Ovary (tissue), 9 donors: ENCODE measurements around the gene TTLL5. TPM values are rescaled to one million over a fixed set of nuclear protein-coding genes. Genes with fewer than 3 reads are reported as not detected.

Experiments used
- DNase-seq, 5 donors: peaks; one replicate each; pipeline ENCODE4 v3.0.0-alpha.2; 2019 to 2020
- H3K27ac ChIP-seq, 2 donors: fragments of 200-600 bp; one replicate each; pipeline versions ENCODE4 v1.5.1 to v1.8.0; 2019 to 2022
- H3K27me3 ChIP-seq: fragments of 200-600 bp; one replicate; pipeline ENCODE4 v1.8.0; 2022
- H3K36me3 ChIP-seq: fragments of 200-600 bp; sonication (generic); one replicate; pipeline ENCODE4 v1.5.1; 2019
- H3K4me1 ChIP-seq: one replicate; pipeline ENCODE4 v1.8.1; 2013; ENCODE audit warnings: mild to moderate bottlenecking, moderate library complexity; ENCODE audit not compliant: insufficient read depth
- H3K4me3 ChIP-seq: fragments of 200-600 bp; sonication (generic); one replicate; pipeline ENCODE4 v1.5.1; 2017
- H3K9me3 ChIP-seq, 2 donors: fragments of 200-600 bp in 1 of 2; sonication (generic) in 1 of 2; one replicate each; pipeline versions ENCODE4 v1.5.1 to v1.8.1; 2013 to 2019; ENCODE audit warnings: mild to moderate bottlenecking in 1 of 2, moderate library complexity in 1 of 2
- EP300 ChIP-seq: sonication (generic); formaldehyde crosslinking; IDR thresholded peaks from one replicate; pipeline ENCODE4 v1.6.1; 2017; ENCODE audit warnings: antibody characterized with exemption
- POLR2A ChIP-seq: fragments of 450-650 bp; IDR thresholded peaks from one replicate; pipeline ENCODE4 v1.6.1; 2017; ENCODE audit warnings: antibody characterized with exemption, mild to moderate bottlenecking, moderate library complexity
- WGBS, 3 donors: extraction: QIAGEN DNeasy Blood & Tissue Kit in 1 of 3; methylation state at CpG; one replicate each; pipeline versions ENCODE4 v1.1.5 to v1.1.7; 2013 to 2017; 5-methylcytosine and 5-hydroxymethylcytosine counted together
- intact Hi-C, 4 donors: fragments of 100-400 bp; cut with DNase I; formaldehyde crosslinking; loops; one replicate each; pipeline versions ENCODE4 v1.11.0 to v1.15.1; 2022 to 2023
- polyA plus RNA-seq, 2 donors: library from polyadenylated mRNA; stranded (reverse); fragments of 200-250 nt in 1 of 2; fragments of 350-450 nt in 1 of 2; fragmentation: Illumina TruSeq in 1 of 2; extraction: RNeasy Lipid Tissue Mini Kit (QIAGEN cat#74804) in 1 of 2; gene quantifications; one replicate each; pipeline ENCODE4 v1.2.3, GENCODE V29; 2013 to 2014
- total RNA-seq, 7 donors: library from RNA; depleted of rRNA in 2 of 7; stranded (reverse); fragments of >200 nt in 2 of 7; fragmentation: NEBNext Ultra II Directional in 3 of 7; extraction: Animal tissue kit (Norgen Biotek cat#: 25700) in 3 of 7; gene quantifications; one replicate each; pipeline versions ENCODE4 v1.1.0 to v1.2.4, GENCODE V29; 2016 to 2023
- TF ChIP-seq, protein P1 (sequence below), 3 donors: fragments of 450-650 bp in 2 of 3; fragments of 200-600 bp in 1 of 3; IDR thresholded peaks; one replicate each; pipeline versions ENCODE4 v1.5.1 to v1.8.0; 2016 to 2022; ENCODE audit warnings: antibody characterized with exemption in 3 of 3, mild to moderate bottlenecking in 1 of 3
- donor health status: DM: no; HTN: no; CAD: no; lungs with moderate emphysema.
- donor health status: DM: no; HTN: no; CAD: no.
- donor health status: Bipolar disorder and iron deficiency.
- donor health status: DM: yes; HTN: yes; CAD: no.
- donor health status: DM: no; HTN: no; CAD: no.
- donor health status: DM: yes; HTN: yes; CAD: no.

The TTLL5 gene
- total and polyA plus RNA-seq, 9 donors = 11.0 to 34.9 (median 27.3) TPM

DNA sequence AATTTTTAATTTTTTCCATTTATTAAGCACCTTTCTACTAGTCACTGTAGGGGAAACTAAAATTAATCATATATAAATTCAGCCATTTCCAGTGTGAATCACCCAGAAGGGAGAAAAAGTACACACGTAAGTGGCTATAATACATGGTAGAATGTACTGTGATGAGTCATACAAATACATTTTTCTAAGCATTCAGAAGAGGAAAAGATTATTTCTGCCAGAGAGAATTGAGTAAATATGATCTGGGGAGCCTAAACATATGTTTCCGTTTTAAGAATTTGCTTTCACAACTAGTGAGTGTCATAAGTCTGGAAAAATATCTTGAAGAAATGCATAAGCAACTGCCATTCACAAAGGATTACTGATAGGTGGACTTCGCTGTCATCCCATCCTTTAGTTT lies 218.0 kb downstream of the TTLL5 start:
- H3K4me1 ChIP-seq = no peaks in the 10 kb centered on the region
- no peaks in the 10 kb centered on the region for H3K27me3 ChIP-seq
- TF ChIP-seq, protein P1, sequence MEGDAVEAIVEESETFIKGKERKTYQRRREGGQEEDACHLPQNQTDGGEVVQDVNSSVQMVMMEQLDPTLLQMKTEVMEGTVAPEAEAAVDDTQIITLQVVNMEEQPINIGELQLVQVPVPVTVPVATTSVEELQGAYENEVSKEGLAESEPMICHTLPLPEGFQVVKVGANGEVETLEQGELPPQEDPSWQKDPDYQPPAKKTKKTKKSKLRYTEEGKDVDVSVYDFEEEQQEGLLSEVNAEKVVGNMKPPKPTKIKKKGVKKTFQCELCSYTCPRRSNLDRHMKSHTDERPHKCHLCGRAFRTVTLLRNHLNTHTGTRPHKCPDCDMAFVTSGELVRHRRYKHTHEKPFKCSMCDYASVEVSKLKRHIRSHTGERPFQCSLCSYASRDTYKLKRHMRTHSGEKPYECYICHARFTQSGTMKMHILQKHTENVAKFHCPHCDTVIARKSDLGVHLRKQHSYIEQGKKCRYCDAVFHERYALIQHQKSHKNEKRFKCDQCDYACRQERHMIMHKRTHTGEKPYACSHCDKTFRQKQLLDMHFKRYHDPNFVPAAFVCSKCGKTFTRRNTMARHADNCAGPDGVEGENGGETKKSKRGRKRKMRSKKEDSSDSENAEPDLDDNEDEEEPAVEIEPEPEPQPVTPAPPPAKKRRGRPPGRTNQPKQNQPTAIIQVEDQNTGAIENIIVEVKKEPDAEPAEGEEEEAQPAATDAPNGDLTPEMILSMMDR (IDR thresholded peaks at IDR 0.05) = no peak
- no peak for TF ChIP-seq POLR2A
- TF ChIP-seq EP300 = no peak
- no peak overlapping the region for H3K4me3 ChIP-seq
- no peak for DNase-seq
- H3K9me3 ChIP-seq = no peaks in the 10 kb centered on the region
- intact Hi-C loops = no loop called here
- no peak overlapping the region for H3K27ac ChIP-seq
- 79 to 82% (median 81%) methylated on average over 3 of the region's 3 CpGs for WGBS, 3 donors
- no peaks in the 10 kb centered on the region for H3K36me3 ChIP-seq

DNA sequence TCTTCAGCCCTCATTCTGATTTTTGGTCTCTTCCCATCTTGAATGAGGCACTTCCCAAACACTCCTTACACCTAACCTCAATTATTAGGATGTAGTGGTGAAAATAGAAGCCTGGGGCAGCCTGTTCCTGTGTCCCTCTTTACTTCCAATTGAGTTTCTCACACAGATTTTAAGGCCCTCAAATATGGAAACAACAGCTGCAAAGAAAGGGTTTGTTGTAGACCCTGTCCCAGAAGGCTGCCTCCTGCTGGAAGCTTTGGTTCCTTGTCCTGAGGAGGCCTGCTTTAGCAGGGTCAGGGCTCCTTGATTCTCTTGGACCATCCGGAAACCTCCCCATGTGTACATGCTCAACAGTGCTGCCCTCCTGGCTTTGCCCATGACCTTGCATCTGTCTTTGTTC lies 219.5 kb downstream of the TTLL5 start:
- 89 to 94% (median 89%) methylated on average over 1 of the region's 1 CpG for WGBS, 3 donors
- Histone ChIP-seq H3K4me1 (no peaks in the 10 kb centered on the region), H3K27ac (no peak overlapping the region), H3K9me3 (no peaks in the 10 kb centered on the region), H3K36me3 (no peaks in the 10 kb centered on the region), H3K4me3 (no peak overlapping the region), H3K27me3 (no peaks in the 10 kb centered on the region)
- no peak for DNase-seq
- no peak for TF ChIP-seq POLR2A
- TF ChIP-seq, protein P1 (IDR thresholded peaks at IDR 0.05) = no peak
- TF ChIP-seq EP300 = no peak
- intact Hi-C loops = no loop called here

DNA sequence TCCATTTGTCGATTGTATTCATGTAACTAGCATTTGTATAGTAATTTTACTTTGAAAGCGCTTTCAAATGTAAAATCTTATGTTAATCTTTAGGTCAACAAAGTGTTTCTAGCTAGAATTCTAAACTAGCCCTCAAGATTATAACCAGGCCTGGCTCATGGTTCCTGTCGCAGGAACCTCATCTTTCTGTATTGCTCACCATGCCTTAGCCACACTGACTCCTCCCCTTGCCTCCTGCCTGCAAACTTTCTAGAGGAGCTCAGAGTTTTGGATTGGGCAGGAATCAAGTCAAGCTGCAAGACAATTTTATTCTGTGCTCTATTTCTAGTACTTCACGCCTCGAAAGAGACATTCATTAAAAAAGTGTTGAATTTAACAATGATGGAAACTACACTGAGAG lies 220.9 kb downstream of the TTLL5 start:
- TF ChIP-seq EP300 (no peak), POLR2A (no peak)
- TF ChIP-seq, protein P1 (IDR thresholded peaks at IDR 0.05) = no peak
- H3K4me3 ChIP-seq = no peak overlapping the region
- no peaks in the 10 kb centered on the region for H3K36me3 ChIP-seq
- no peaks in the 10 kb centered on the region for H3K27me3 ChIP-seq
- WGBS, 3 donors = 95 to 98% (median 96%) methylated on average over 5 of the region's 5 CpGs
- H3K4me1 ChIP-seq = no peaks in the 10 kb centered on the region
- no peak for DNase-seq
- no peak overlapping the region for H3K27ac ChIP-seq
- H3K9me3 ChIP-seq = no peaks in the 10 kb centered on the region
- intact Hi-C loops = no loop called here

DNA sequence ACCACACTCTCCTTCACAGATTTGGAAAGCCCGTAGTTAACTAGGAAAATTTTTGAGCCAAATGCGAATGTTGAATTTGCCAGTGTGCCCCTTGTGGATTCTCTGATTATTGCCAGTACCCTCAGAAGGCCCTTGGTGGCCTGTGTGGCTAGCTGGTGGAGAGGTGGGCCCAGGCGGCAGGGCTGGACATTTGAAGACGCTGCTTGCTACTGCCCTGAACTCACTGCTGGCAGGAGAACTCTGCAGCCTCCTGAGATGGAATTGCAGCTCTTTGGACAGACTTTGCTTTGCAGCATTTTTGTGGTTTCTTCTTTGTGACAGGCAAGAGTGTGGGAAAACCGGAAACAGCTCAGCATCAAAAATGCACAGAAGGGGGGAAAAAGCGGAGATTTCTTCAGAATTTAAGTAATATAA lies 223.2 kb downstream of the TTLL5 start:
- WGBS, 3 donors = 45 to 66% (median 54%) methylated on average over 6 of the region's 6 CpGs
- Histone ChIP-seq H3K27me3 (no peaks in the 10 kb centered on the region), H3K27ac (no peak overlapping the region), H3K9me3 (no peaks in the 10 kb centered on the region), H3K36me3 (no peaks in the 10 kb centered on the region), H3K4me1 (no peaks in the 10 kb centered on the region), H3K4me3 (no peak overlapping the region)
- no peak for DNase-seq
- TF ChIP-seq POLR2A (no peak), EP300 (no peak)
- TF ChIP-seq, protein P1 (IDR thresholded peaks at IDR 0.05) = no peak
- intact Hi-C loops = no loop called here

DNA sequence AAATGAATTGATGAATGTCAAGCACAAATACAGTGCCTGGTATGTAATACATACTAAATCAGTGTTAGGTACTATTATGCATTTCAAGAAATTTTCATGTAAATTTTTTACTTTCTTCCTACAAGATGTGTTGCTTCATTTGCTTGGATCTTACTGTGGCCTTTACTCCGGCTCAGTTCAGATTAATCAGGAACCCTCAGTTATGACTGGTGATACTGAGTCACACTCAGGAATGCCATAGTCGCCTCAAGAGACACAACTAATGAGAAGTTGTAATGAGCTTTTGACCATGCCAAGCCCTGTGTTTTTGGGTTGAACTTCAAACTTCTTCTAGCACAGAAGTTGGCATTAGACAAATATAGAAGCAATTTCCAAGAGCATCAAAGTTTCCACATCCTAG lies 224.8 kb downstream of the TTLL5 start:
- H3K36me3 ChIP-seq = no peaks in the 10 kb centered on the region
- no peak overlapping the region for H3K4me3 ChIP-seq
- intact Hi-C loops = no loop called here
- no peak overlapping the region for H3K27ac ChIP-seq
- TF ChIP-seq, protein P1 (IDR thresholded peaks at IDR 0.05) = no peak
- TF ChIP-seq POLR2A (no peak), EP300 (no peak)
- no peak for DNase-seq
- H3K4me1 ChIP-seq = no peaks in the 10 kb centered on the region
- no peaks in the 10 kb centered on the region for H3K27me3 ChIP-seq
- 66 to 81% (median 73%) methylated on average over 2 of the region's 2 CpGs for WGBS, 3 donors
- no peaks in the 10 kb centered on the region for H3K9me3 ChIP-seq
